ENCODE results near the gene TRPM2. TPM values are rescaled to one million over a fixed set of nuclear protein-coding genes. Genes with fewer than 3 reads are reported as not detected.
"Not testable (repeated sequence)": the region's sequence is repeated elsewhere in the genome, so short reads cannot be mapped to it uniquely, and the experiment has no call there.

The TRPM2 gene
- total RNA-seq, 1 donor from 2014 or later, result not detected

DNA sequence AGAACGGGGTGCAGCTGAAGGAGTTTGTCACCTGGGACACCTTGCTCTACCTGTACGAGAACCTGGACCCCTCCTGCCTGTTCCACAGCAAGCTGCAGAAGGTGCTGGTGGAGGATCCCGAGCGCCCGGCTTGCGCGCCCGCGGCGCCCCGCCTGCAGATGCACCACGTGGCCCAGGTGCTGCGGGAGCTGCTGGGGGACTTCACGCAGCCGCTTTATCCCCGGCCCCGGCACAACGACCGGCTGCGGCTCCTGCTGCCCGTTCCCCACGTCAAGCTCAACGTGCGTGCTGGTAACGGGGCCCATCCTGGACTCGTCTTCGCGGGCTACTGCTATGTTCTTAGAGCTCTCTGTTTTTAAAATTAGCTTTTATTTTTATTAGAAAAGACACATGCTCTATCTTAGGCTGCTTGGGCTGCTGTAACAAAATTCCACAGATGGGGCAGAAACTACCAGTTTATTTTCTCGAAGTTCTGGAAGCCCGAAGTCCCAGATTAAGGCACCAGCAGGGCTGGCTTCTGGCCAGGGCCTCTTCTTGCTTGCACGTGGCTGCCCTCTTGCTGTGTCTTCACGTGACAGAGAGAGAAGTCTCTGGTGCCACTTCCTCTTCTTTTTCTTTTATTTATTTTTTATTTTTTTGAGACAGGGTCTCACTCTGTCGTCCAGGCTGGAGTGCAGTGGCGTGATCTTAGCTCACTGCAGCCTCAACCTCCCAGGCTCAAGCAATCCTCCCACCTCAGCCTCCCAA is 38.1 kb downstream of the TRPM2 start:
- Mint-ChIP-seq H3K4me3 (ENCODE audit: unreplicated experiment) (no peak overlapping the region), H3K9me3 (ENCODE audit: unreplicated experiment) (peaks cover 6% of the 10 kb centered on the region), H3K27me3 (ENCODE audit: unreplicated experiment) (peaks cover 9% of the 10 kb centered on the region), H3K36me3 (ENCODE audit: unreplicated experiment) (no peaks in the 10 kb centered on the region), H3K4me1 (ENCODE audit: unreplicated experiment) (no peaks in the 10 kb centered on the region), H3K27ac (ENCODE audit: unreplicated experiment) (no peak overlapping the region)
- TF ChIP-seq CTCF (IDR thresholded peaks at IDR 0.05), result no peak
- DNase-seq (ENCODE audit: extremely low spot score, unreplicated experiment), result peak; percentile 80

DNA sequence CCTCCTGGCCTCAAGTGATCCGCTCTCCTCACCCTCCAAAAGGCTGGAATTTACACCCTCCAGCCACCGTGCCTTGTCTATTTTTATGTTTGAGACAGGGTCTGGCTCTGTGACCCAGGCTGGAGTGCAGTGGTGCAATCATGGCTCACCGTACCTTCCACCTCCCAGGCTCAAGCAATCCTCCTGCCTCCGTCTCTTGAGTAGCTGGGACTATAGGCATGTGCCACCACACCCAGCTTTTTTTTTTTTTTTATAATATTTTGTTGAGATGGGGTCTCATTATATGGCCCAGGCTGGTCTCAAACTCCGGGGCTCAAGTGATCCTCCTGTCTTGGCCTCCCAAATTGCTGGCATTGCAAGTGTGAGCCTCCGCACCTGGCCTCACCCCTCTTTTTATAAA is 38.8 kb downstream of the TRPM2 start:
- Mint-ChIP-seq H3K27me3 (ENCODE audit: unreplicated experiment) (peaks cover 9% of the 10 kb centered on the region), H3K27ac (ENCODE audit: unreplicated experiment) (no peak overlapping the region), H3K9me3 (ENCODE audit: unreplicated experiment) (peaks cover 3% of the 10 kb centered on the region), H3K36me3 (ENCODE audit: unreplicated experiment) (no peaks in the 10 kb centered on the region), H3K4me1 (ENCODE audit: unreplicated experiment) (no peaks in the 10 kb centered on the region), H3K4me3 (ENCODE audit: unreplicated experiment) (no peak overlapping the region)
- DNase-seq (ENCODE audit: extremely low spot score, unreplicated experiment), result peak; percentile 56
- TF ChIP-seq CTCF (IDR thresholded peaks at IDR 0.05), result no peak

DNA sequence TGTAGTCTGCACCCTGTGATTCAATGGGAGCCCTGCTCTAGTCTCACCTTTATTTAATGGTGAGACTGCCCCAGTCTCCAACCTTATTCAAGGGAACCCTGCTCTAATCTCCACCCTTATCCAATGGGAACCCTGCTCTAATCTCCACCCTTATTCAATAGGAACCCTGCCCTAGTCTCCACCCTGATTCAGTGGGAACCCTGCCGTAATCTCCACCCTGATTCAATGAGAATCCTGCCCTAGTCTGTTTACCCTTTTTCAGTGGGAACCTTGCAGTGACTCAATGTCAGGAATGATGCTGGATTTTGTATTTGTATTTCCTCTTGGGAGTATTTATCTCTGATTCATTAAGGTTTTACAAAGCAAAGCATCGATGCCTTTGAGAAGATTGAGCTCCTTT is 39.5 kb downstream of the TRPM2 start:
- no peaks in the 10 kb centered on the region for H3K9me3 Mint-ChIP-seq (ENCODE audit: unreplicated experiment)
- TF ChIP-seq CTCF (IDR thresholded peaks at IDR 0.05), result no peak
- no peak overlapping the region for H3K4me3 Mint-ChIP-seq (ENCODE audit: unreplicated experiment)
- H3K27me3 Mint-ChIP-seq (ENCODE audit: unreplicated experiment), result peaks cover 9% of the 10 kb centered on the region
- no peaks in the 10 kb centered on the region for H3K36me3 Mint-ChIP-seq (ENCODE audit: unreplicated experiment)
- H3K27ac Mint-ChIP-seq (ENCODE audit: unreplicated experiment), result no peak overlapping the region
- H3K4me1 Mint-ChIP-seq (ENCODE audit: unreplicated experiment), result no peaks in the 10 kb centered on the region
- DNase-seq (ENCODE audit: extremely low spot score, unreplicated experiment), result no peak

- Mint-ChIP-seq H3K9me3 (ENCODE audit: unreplicated experiment) (no peaks in the 10 kb centered on the region), H3K27ac (ENCODE audit: unreplicated experiment) (no peak overlapping the region), H3K27me3 (ENCODE audit: unreplicated experiment) (peaks cover 5% of the 10 kb centered on the region), H3K4me1 (ENCODE audit: unreplicated experiment) (no peaks in the 10 kb centered on the region), H3K4me3 (ENCODE audit: unreplicated experiment) (no peak overlapping the region), H3K36me3 (ENCODE audit: unreplicated experiment) (no peaks in the 10 kb centered on the region)
- DNase-seq (ENCODE audit: extremely low spot score, unreplicated experiment), result peak; percentile 60
- no peak for TF ChIP-seq CTCF (IDR thresholded peaks at IDR 0.05)
Observed at GRCh38 chr21:44394733-44395132, 41.3 kb downstream of the TRPM2 start.

GRCh38 chr21:44395260-44395659 is 41.8 kb downstream of the TRPM2 start:
- Mint-ChIP-seq H3K4me1 (ENCODE audit: unreplicated experiment) (no peaks in the 10 kb centered on the region), H3K27ac (ENCODE audit: unreplicated experiment) (no peak overlapping the region), H3K27me3 (ENCODE audit: unreplicated experiment) (peaks cover 5% of the 10 kb centered on the region), H3K36me3 (ENCODE audit: unreplicated experiment) (no peaks in the 10 kb centered on the region), H3K4me3 (ENCODE audit: unreplicated experiment) (no peak overlapping the region), H3K9me3 (ENCODE audit: unreplicated experiment) (no peaks in the 10 kb centered on the region)
- DNase-seq (ENCODE audit: extremely low spot score, unreplicated experiment), result peak; percentile 73
- no peak for TF ChIP-seq CTCF (IDR thresholded peaks at IDR 0.05)

GRCh38 chr21:44396803-44397202 is 43.4 kb downstream of the TRPM2 start:
- H3K27ac Mint-ChIP-seq (ENCODE audit: unreplicated experiment); H3K4me1 Mint-ChIP-seq (ENCODE audit: unreplicated experiment); DNase-seq (ENCODE audit: extremely low spot score, unreplicated experiment); H3K27me3 Mint-ChIP-seq (ENCODE audit: unreplicated experiment); H3K36me3 Mint-ChIP-seq (ENCODE audit: unreplicated experiment); H3K4me3 Mint-ChIP-seq (ENCODE audit: unreplicated experiment); H3K9me3 Mint-ChIP-seq (ENCODE audit: unreplicated experiment): not testable (repeated sequence)

All from osteocyte (in vitro differentiated cells).